HepG2 (cell line): ENCODE data around the gene UPF3B. TPM values are rescaled to one million over a fixed set of nuclear protein-coding genes. Genes with fewer than 3 reads are reported as not detected.

Experiments used
- AKAP8 ChIP-seq: sonication (generic); formaldehyde crosslinking; IDR thresholded peaks from 2 replicates; pipeline ENCODE4 v1.5.1; 2020; ENCODE audit warnings: mild to moderate bottlenecking, missing genetic modification reagents
- ETS1 ChIP-seq: sonication (generic); formaldehyde crosslinking; IDR thresholded peaks from 2 replicates; pipeline ENCODE4 v1.4.0; 2020; ENCODE audit warnings: missing genetic modification reagents
- HNRNPH1 ChIP-seq: fragments of 200-400 bp; formaldehyde crosslinking; optimal IDR thresholded peaks from 2 replicates; pipeline ENCODE3; 2017; ENCODE audit warnings: mild to moderate bottlenecking, low read depth, low read length
- HOXA5 ChIP-seq: sonication (generic); formaldehyde crosslinking; IDR thresholded peaks from 2 replicates; pipeline ENCODE4 v1.4.0; 2020; ENCODE audit warnings: missing genetic modification reagents
- IKZF4 ChIP-seq: sonication (generic); formaldehyde crosslinking; IDR thresholded peaks from 2 replicates; pipeline ENCODE4 v1.5.1; 2020; ENCODE audit warnings: borderline replicate concordance, mild to moderate bottlenecking, low read depth, missing genetic modification reagents; ENCODE audit errors: not compliant biosample characterization
- NR2F1 ChIP-seq, 2 experiments: fragments of 450-650 bp in 1 of 2; formaldehyde crosslinking in 1 of 2; IDR thresholded peaks; 2 replicates each; pipeline versions ENCODE4 v1.5.0 to v1.6.1; 2016 to 2020; ENCODE audit warnings: mild to moderate bottlenecking in 1 of 2, missing compliant biosample characterization in 1 of 2, missing genetic modification reagents in 1 of 2, moderate library complexity in 1 of 2
- POLR2G ChIP-seq: fragments of 200-400 bp; formaldehyde crosslinking; IDR thresholded peaks from 2 replicates; pipeline ENCODE4 v1.6.1; 2018; ENCODE audit warnings: mild to moderate bottlenecking, low read depth, low read length, moderate library complexity
- PTBP1 ChIP-seq: fragments of 200-400 bp; formaldehyde crosslinking; IDR thresholded peaks from 2 replicates; pipeline ENCODE4 v1.6.1; 2018; ENCODE audit warnings: low read length, low read depth; ENCODE audit not compliant: poor library complexity, severe bottlenecking
- RFX5 ChIP-seq: IDR thresholded peaks from 2 replicates; pipeline ENCODE4 v1.6.1; 2011; ENCODE audit warnings: low read depth, low read length, improper control_type of control experiment
- SALL2 ChIP-seq: sonication (generic); formaldehyde crosslinking; IDR thresholded peaks from 2 replicates; pipeline ENCODE4 v1.8.1; 2023; ENCODE audit warnings: mild to moderate bottlenecking, missing genetic modification reagents, inconsistent platforms
- SIN3A ChIP-seq: IDR thresholded peaks from 2 replicates; pipeline ENCODE4 v1.6.1; 2011; ENCODE audit warnings: low read depth, mild to moderate bottlenecking, control low read depth, low read length, borderline replicate concordance
- SRSF4 ChIP-seq: fragments of 200-400 bp; formaldehyde crosslinking; IDR thresholded peaks from one replicate; pipeline ENCODE4 v1.6.1; 2018; ENCODE audit warnings: mild to moderate bottlenecking, low read depth, low read length, moderate library complexity; ENCODE audit not compliant: poor library complexity, severe bottlenecking
- XBP1 ChIP-seq: sonication (generic); formaldehyde crosslinking; IDR thresholded peaks from 2 replicates; pipeline ENCODE4 v1.5.0; 2020; ENCODE audit warnings: missing genetic modification reagents
- ZNF12 ChIP-seq: sonication (generic); formaldehyde crosslinking; IDR thresholded peaks from 2 replicates; pipeline ENCODE4 v1.5.0; 2020; ENCODE audit warnings: missing genetic modification reagents
- ZNF232 ChIP-seq: sonication (generic); formaldehyde crosslinking; IDR thresholded peaks from 2 replicates; pipeline ENCODE4 v1.4.0; 2020; ENCODE audit warnings: missing genetic modification reagents, borderline replicate concordance
- ZNF362 ChIP-seq: sonication (generic); formaldehyde crosslinking; IDR thresholded peaks from 2 replicates; pipeline ENCODE4 v1.4.0; 2020; ENCODE audit warnings: missing genetic modification reagents, mild to moderate bottlenecking, borderline replicate concordance
- ZNF800 ChIP-seq: sonication (generic); formaldehyde crosslinking; IDR thresholded peaks from 2 replicates; pipeline ENCODE4 v1.4.0; 2020; ENCODE audit warnings: missing genetic modification reagents
- ZSCAN25 ChIP-seq: sonication (generic); formaldehyde crosslinking; IDR thresholded peaks from 2 replicates; pipeline ENCODE4 v1.8.0; 2022; ENCODE audit warnings: mild to moderate bottlenecking, missing genetic modification reagents
- polyA plus RNA-seq, 8 experiments: library from polyadenylated mRNA; depleted of rRNA in 3 of 8; stranded (reverse) in 7 of 8; unstranded in 1 of 8; fragments of >200 nt; fragmentation: Illumina TruSeq in 4 of 8; extraction: Trizol in 4 of 8; gene quantifications; 2 replicates each; pipeline versions ENCODE4 v1.2.1 to v1.2.3, GENCODE V29; 2011 to 2016; ENCODE audit warnings: low read depth in 4 of 8, missing spikeins in 1 of 8, mixed read lengths in 1 of 8; ENCODE audit not compliant: insufficient read depth in 1 of 8
- total RNA-seq, 5 experiments: library from RNA; depleted of rRNA; stranded (reverse); fragments of >200 nt; fragmentation: Illumina TruSeq; extraction: Trizol; gene quantifications; 2 replicates each; pipeline ENCODE4 v1.2.3, GENCODE V29; 2016; ENCODE audit warnings: low read depth in 1 of 5
- TF ChIP-seq, protein P1 (sequence below): sonication (generic); formaldehyde crosslinking; conservative IDR thresholded peaks from 2 replicates; pipeline ENCODE4 v1.5.0; 2020; ENCODE audit warnings: missing genetic modification reagents
- TF ChIP-seq, protein P2 (sequence below): sonication (generic); formaldehyde crosslinking; IDR thresholded peaks from 2 replicates; pipeline ENCODE4 v1.4.0; 2020; ENCODE audit warnings: missing genetic modification reagents

Gene UPF3B
- total and polyA plus RNA-seq, 2 of the 13 experiments (the other 11 are each of a cell fraction or from before 2014, with no cell fraction given): 5.2 to 7.2 TPM

DNA sequence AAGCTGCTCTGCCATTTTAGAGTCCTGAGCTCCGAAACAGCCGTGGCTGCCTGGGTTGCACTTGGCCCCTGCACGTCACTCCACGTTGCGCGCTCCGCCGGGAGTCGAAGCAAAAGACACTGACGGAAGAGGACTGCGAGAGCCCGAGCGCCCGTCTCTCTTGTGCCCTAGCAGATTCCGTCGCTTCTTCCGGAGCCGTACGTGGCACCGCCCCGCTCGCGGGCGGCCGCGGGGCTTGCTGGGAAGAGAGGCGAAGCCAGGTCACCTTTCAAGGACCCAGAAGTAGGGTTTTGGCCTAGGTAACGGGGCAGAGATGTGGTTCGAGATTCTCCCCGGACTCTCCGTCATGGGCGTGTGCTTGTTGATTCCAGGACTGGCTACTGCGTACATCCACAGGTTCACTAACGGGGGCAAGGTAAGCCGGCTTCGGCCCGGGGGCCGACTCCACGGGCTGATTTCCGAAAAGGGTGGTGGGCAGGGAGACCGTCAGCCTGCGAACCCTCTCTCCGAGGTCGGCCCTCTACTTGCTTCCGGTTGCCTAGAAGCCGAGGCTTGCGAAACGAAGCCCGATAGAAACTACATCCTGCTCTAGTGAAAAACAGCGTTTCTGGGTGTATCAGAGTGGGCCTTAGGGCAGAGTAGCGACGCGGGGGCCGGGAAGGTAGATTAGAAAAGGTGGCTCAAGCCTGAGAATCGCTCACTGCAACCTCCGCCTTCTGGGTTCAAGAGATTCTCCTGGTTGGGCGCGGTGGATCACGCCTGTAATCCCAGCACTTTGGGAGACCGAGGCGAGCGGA, 19.0 kb upstream of the UPF3B start, which contains the start of the genes NDUFA1 and RNF113A (continued):
- peak; percentile 78 for TF ChIP-seq ZNF800 (CRISPR knock-in tag)
- no peak for TF ChIP-seq ZNF362 (CRISPR knock-in tag)
- peak; percentile 63; the same call in 1 of the 2 replicates for TF ChIP-seq HOXA5 (CRISPR knock-in tag)
- peak; percentile 60; the same call in 1 of the 2 replicates for TF ChIP-seq SIN3A
- TF ChIP-seq PTBP1: no peak
- TF ChIP-seq NR2F1 (CRISPR knock-in tag; IDR thresholded peaks at IDR 0.05): no peak
- TF ChIP-seq POLR2G: peak; percentile 90
- no peak for TF ChIP-seq RFX5
- no peak for TF ChIP-seq SRSF4
- TF ChIP-seq, protein P1, sequence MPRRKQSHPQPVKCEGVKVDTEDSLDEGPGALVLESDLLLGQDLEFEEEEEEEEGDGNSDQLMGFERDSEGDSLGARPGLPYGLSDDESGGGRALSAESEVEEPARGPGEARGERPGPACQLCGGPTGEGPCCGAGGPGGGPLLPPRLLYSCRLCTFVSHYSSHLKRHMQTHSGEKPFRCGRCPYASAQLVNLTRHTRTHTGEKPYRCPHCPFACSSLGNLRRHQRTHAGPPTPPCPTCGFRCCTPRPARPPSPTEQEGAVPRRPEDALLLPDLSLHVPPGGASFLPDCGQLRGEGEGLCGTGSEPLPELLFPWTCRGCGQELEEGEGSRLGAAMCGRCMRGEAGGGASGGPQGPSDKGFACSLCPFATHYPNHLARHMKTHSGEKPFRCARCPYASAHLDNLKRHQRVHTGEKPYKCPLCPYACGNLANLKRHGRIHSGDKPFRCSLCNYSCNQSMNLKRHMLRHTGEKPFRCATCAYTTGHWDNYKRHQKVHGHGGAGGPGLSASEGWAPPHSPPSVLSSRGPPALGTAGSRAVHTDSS: no peak
- TF ChIP-seq AKAP8 (CRISPR knock-in tag): 0 out of 2 replicates have a peak, but pooled peaks have one; percentile 26
- TF ChIP-seq, protein P2, sequence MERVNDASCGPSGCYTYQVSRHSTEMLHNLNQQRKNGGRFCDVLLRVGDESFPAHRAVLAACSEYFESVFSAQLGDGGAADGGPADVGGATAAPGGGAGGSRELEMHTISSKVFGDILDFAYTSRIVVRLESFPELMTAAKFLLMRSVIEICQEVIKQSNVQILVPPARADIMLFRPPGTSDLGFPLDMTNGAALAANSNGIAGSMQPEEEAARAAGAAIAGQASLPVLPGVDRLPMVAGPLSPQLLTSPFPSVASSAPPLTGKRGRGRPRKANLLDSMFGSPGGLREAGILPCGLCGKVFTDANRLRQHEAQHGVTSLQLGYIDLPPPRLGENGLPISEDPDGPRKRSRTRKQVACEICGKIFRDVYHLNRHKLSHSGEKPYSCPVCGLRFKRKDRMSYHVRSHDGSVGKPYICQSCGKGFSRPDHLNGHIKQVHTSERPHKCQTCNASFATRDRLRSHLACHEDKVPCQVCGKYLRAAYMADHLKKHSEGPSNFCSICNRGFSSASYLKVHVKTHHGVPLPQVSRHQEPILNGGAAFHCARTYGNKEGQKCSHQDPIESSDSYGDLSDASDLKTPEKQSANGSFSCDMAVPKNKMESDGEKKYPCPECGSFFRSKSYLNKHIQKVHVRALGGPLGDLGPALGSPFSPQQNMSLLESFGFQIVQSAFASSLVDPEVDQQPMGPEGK (CRISPR knock-in tag): no peak
- no peak for TF ChIP-seq HNRNPH1
- peak; percentile 92 for TF ChIP-seq ZNF232 (CRISPR knock-in tag)
- no peak for TF ChIP-seq ZSCAN25 (CRISPR knock-in tag)
- TF ChIP-seq ETS1: peak; percentile 69; the same call in 1 of the 2 replicates
- no peak for TF ChIP-seq ZNF12
- peak; percentile 60 for TF ChIP-seq SALL2 (CRISPR knock-in tag)
- peak; percentile 88 for TF ChIP-seq XBP1 (CRISPR knock-in tag)
- no peak for TF ChIP-seq IKZF4 (CRISPR knock-in tag)
